Endodermal cell (in vitro differentiated cells): ENCODE measurements around the gene HOXB3. TPM values are rescaled to one million over a fixed set of nuclear protein-coding genes. Genes with fewer than 3 reads are reported as not detected.

Experiments used
- DNase-seq: peaks from one replicate; pipeline ENCODE4 v3.0.0-alpha.2; 2017
- H3K27ac ChIP-seq: 2 replicates; pipeline ENCODE4 v1.5.1; 2013; ENCODE audit warnings: mild to moderate bottlenecking, low read depth, low read length, moderate library complexity
- H3K27me3 ChIP-seq: 2 replicates; pipeline ENCODE4 v1.6.1; 2013; ENCODE audit warnings: mild to moderate bottlenecking, low read length, moderate library complexity; ENCODE audit not compliant: insufficient read depth, control insufficient read depth, poor library complexity, severe bottlenecking
- H3K36me3 ChIP-seq: 2 replicates; pipeline ENCODE4 v1.7.0; 2013; ENCODE audit warnings: mild to moderate bottlenecking, low read length, moderate library complexity; ENCODE audit not compliant: control insufficient read depth, insufficient read depth
- H3K4me1 ChIP-seq: one replicate; pipeline ENCODE4 v1.7.0; 2013; ENCODE audit warnings: low read length; ENCODE audit not compliant: control insufficient read depth, insufficient read depth
- H3K4me3 ChIP-seq: 2 replicates; pipeline ENCODE4 v1.5.1; 2013; ENCODE audit warnings: mild to moderate bottlenecking, low read length, moderate library complexity
- H3K9ac ChIP-seq: 2 replicates; pipeline ENCODE4 v1.6.1; 2013; ENCODE audit warnings: mild to moderate bottlenecking, low read length, moderate library complexity; ENCODE audit not compliant: poor library complexity, severe bottlenecking; ENCODE audit errors: extremely low read depth
- H3K9me3 ChIP-seq: 2 replicates; pipeline ENCODE4 v1.6.1; 2013; ENCODE audit warnings: mild to moderate bottlenecking, low read length, moderate library complexity; ENCODE audit not compliant: control insufficient read depth
- H3K27ac Mint-ChIP-seq: 2 replicates; pipeline ENCODE4 v1.8.0; 2020; ENCODE audit warnings: mixed read lengths
- H3K27me3 Mint-ChIP-seq: 2 replicates; pipeline ENCODE4 v1.8.0; 2021; ENCODE audit warnings: mild to moderate bottlenecking, mixed read lengths; ENCODE audit not compliant: insufficient read depth
- H3K36me3 Mint-ChIP-seq: 2 replicates; pipeline ENCODE4 v1.8.0; 2020; ENCODE audit warnings: low read depth, mixed read lengths
- H3K4me1 Mint-ChIP-seq: 2 replicates; pipeline ENCODE4 v1.8.0; 2020; ENCODE audit warnings: mixed read lengths
- H3K4me3 Mint-ChIP-seq: 2 replicates; pipeline ENCODE4 v1.8.0; 2020; ENCODE audit warnings: mild to moderate bottlenecking, moderate library complexity, mixed read lengths
- H3K9me3 Mint-ChIP-seq: 2 replicates; pipeline ENCODE4 v1.8.0; 2020; ENCODE audit warnings: mild to moderate bottlenecking, mixed read lengths
- WGBS, 2 experiments: methylation state at CpG; one replicate each; pipeline versions ENCODE4 v1.1.5 to v1.1.7; 2013; ENCODE audit warnings: missing lambda C conversion rate in 2 of 2, mixed read lengths in 1 of 2; ENCODE audit not compliant: insufficient coverage in 1 of 2, insufficient read length in 1 of 2; 5-methylcytosine and 5-hydroxymethylcytosine counted together
- total RNA-seq, 2 donors: library from RNA; stranded (reverse); fragmentation: NEBNext Ultra II Directional in 1 of 2; extraction: Animal tissue kit (Norgen Biotek cat#: 25700) in 1 of 2; gene quantifications; 2 replicates in 1 of 2; 3 replicates in 1 of 2; pipeline ENCODE4 v1.2.1, GENCODE V29; 2021
- TF ChIP-seq, protein P1 (sequence below): fragments of 200-600 bp; sonication (generic); conservative IDR thresholded peaks from 2 replicates; pipeline ENCODE4 v1.5.0; 2021; ENCODE audit warnings: antibody characterized with exemption, mild to moderate bottlenecking

HOXB3 gene
- total RNA-seq, 2 donors from 2014 or later: not detected

DNA sequence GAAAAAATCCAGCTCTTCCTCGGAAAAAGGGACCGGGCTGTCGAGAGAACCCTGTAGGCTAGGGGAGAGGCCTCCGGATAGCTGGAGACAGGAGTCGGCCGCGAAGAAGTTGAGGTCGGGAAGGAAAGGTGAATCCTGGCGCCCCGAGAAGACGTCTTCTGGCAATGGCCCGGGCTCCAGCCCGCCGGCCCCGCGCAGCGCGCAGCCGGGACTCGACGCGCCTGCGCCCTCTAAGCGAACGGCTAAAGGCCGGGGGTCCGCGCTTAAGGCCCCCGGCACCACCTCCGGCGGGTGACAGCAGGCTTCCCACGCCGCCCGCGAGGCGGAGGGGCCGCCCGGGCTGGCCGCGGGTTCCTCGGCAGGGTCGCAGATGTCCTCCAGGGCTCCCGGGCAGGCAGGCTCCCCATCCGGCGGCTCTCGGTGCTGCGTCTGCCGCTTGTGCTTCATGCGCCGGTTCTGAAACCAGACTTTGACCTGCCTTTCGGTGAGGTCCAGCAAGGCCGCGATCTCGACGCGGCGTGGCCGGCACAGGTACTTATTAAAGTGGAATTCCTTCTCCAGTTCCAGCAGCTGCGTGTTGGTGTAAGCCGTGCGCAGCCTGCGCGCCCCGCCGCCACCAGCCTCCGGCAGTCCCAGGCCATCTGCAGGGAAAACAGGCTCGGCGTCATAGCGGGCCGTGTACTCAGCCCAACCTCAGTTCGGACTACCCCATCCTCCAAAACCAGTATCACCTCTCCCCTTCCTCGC, 46.8 kb downstream of the HOXB3 start:
- WGBS, 2 experiments: 0 to 1% methylated on average over 10 to 72 of the region's 72 CpGs
- Histone ChIP-seq H3K4me3 (peak overlapping the region; percentile 82), H3K27ac (peak overlapping the region; percentile 95), H3K36me3 (no peaks in the 10 kb centered on the region), H3K4me1 (peaks cover 4% of the 10 kb centered on the region), H3K9ac (peak overlapping the region; percentile 6), H3K9me3 (no peaks in the 10 kb centered on the region), H3K27me3 (peaks cover 97% of the 10 kb centered on the region)
- TF ChIP-seq, protein P1, sequence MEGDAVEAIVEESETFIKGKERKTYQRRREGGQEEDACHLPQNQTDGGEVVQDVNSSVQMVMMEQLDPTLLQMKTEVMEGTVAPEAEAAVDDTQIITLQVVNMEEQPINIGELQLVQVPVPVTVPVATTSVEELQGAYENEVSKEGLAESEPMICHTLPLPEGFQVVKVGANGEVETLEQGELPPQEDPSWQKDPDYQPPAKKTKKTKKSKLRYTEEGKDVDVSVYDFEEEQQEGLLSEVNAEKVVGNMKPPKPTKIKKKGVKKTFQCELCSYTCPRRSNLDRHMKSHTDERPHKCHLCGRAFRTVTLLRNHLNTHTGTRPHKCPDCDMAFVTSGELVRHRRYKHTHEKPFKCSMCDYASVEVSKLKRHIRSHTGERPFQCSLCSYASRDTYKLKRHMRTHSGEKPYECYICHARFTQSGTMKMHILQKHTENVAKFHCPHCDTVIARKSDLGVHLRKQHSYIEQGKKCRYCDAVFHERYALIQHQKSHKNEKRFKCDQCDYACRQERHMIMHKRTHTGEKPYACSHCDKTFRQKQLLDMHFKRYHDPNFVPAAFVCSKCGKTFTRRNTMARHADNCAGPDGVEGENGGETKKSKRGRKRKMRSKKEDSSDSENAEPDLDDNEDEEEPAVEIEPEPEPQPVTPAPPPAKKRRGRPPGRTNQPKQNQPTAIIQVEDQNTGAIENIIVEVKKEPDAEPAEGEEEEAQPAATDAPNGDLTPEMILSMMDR: peak; percentile 64
- Mint-ChIP-seq H3K27ac (no peak overlapping the region), H3K36me3 (no peaks in the 10 kb centered on the region), H3K4me3 (peak overlapping the region; percentile 46), H3K27me3 (peaks cover 96% of the 10 kb centered on the region), H3K9me3 (no peaks in the 10 kb centered on the region), H3K4me1 (peaks cover 27% of the 10 kb centered on the region)
- peak; percentile 93 for DNase-seq

DNA sequence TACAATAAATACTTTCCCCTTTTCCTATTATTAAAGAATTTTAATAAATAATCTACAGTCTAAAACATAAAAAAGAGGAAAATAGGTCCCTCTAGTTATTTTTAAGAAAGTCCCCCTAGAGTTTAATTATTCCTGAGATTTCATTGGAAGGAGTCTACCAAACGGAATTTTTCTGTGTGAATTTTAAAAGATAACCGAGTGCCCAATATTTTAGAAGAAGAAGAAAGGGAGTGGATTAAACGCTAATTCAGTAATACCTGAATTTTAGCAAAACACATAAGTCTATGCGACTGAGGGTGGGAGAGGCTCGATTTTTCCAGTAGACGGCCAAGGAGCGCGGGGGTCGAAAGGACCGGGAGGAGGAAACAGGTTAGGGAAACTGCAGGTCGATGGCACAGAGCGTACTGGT, 47.3 kb downstream of the HOXB3 start:
- Histone ChIP-seq H3K4me3 (peak overlapping the region; percentile 82), H3K4me1 (peaks cover 4% of the 10 kb centered on the region)
- peaks cover 93% of the 10 kb centered on the region for H3K27me3 Mint-ChIP-seq

DNA sequence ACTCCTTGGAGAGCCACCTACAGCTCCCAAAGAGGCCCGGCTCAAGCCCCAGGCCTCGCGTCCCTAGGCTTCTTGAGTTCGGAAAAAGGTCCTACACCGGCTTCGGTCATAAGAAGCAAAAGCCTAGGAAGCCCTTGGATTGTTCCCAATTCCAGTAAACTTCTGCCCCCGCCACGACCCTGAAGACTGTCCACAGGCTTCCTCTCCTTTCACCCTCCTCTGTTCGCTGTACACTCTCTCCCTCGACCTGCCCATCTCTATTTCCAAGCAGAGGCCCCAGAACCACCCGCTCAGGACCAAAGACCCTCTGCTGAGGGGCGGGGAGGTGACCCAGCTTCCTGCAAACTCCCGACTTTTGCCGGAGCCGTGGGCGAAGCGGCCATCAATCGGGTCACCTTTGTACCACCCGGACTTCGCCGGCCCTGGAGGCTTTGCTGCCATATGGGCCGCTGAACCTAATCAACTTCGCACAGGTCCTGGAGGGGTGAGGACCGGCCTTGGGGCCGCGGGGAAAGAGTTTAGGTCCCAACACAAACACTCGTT, 47.9 kb downstream of the HOXB3 start:
- Histone ChIP-seq H3K27me3 (peaks cover 86% of the 10 kb centered on the region), H3K4me3 (peak overlapping the region; percentile 47), H3K36me3 (no peaks in the 10 kb centered on the region), H3K9me3 (no peaks in the 10 kb centered on the region), H3K27ac (peak overlapping the region; percentile 76), H3K4me1 (peaks cover 2% of the 10 kb centered on the region), H3K9ac (no peak overlapping the region)
- H3K9me3 Mint-ChIP-seq: no peaks in the 10 kb centered on the region
- DNase-seq: peak; percentile 75
- no peaks in the 10 kb centered on the region for H3K36me3 Mint-ChIP-seq
- H3K4me3 Mint-ChIP-seq: peak overlapping the region; percentile 57
- TF ChIP-seq, protein P1: no peak
- WGBS, 2 experiments: 47 to 62% methylated on average over 7 to 24 of the region's 27 CpGs
- peaks cover 27% of the 10 kb centered on the region for H3K4me1 Mint-ChIP-seq
- H3K27ac Mint-ChIP-seq: no peak overlapping the region
- H3K27me3 Mint-ChIP-seq: peaks cover 93% of the 10 kb centered on the region

More for the DNA sequence above, 47.3 kb downstream of the HOXB3 start:
- Histone ChIP-seq H3K9ac (peak overlapping the region; percentile 6), H3K9me3 (no peaks in the 10 kb centered on the region), H3K27ac (peak overlapping the region; percentile 95), H3K36me3 (no peaks in the 10 kb centered on the region), H3K27me3 (peaks cover 91% of the 10 kb centered on the region)
- Mint-ChIP-seq H3K27ac (no peak overlapping the region), H3K9me3 (no peaks in the 10 kb centered on the region), H3K4me3 (peak overlapping the region; percentile 46), H3K4me1 (peaks cover 27% of the 10 kb centered on the region), H3K36me3 (no peaks in the 10 kb centered on the region)
- WGBS, 2 experiments: 6 to 14% methylated on average over 10 to 12 of the region's 12 CpGs
- TF ChIP-seq, protein P1: no peak
- no peak for DNase-seq
